ENCODE measurements around the gene CNST.
"Not testable (repeated sequence)": the region's sequence is repeated elsewhere in the genome, so short reads cannot be mapped to it uniquely, and the experiment has no call there.

CNST gene

DNA sequence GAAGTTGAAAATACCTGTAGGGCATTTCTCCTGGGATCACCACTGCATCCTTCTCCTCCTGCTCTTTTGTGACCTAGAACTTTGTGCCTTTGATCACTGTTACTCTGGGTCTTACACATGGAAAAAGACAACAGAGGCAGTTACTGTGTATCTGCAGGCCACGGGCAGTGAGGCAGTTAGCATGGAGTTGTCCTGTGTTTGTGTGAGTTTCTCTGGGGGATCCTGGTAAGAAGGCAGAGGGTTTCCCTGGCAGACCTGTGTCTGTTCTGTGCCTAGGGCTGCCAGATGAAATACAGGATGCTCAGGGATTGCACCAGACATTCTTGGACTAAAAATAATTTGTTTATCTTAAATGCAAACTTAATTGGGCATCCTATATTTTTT, 113.5 kb downstream of the CNST start:
- no peak for DNase-seq

DNA sequence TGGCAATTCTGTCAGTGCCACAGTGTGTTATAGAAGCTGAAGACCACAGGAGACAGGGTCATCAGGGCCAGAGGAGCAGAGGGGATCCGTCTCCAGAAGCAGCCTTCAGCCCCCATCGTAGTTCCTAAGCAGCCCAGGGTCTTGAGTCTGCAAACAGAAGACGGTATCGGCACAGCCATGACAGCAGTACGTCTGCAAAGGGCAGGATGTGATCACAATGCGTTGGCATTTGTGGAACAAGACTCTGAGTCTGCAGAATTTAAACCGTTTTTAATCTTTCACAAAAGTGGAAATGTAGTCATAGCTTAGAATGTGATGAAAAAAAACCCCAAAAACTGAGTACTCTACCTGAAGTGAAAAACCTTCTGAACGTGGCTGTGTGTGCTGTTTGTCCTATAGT, 113.9 kb downstream of the CNST start:
- DNase-seq = no peak

DNA sequence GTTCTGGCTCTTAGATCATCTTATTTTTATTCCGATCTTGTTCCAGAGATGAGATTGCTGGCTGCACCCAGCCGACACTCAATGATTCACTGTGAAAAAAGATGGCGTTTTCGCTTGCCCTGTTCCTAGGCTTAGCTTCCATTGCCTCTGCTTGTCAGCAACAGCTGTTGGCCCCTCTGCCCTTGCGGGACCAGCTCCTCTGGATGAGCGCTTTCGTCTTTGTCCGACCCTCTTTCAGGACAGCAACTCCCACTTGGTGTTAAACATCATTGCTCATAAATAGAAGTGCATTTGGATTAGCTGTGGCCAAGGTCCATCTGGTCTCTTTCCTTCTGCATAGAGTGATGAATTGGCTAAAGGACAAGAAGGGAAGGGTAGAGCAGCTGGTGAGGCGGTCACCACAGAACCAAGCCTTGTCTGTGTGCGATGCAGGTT, 114.5 kb downstream of the CNST start:
- no peak for DNase-seq

DNA sequence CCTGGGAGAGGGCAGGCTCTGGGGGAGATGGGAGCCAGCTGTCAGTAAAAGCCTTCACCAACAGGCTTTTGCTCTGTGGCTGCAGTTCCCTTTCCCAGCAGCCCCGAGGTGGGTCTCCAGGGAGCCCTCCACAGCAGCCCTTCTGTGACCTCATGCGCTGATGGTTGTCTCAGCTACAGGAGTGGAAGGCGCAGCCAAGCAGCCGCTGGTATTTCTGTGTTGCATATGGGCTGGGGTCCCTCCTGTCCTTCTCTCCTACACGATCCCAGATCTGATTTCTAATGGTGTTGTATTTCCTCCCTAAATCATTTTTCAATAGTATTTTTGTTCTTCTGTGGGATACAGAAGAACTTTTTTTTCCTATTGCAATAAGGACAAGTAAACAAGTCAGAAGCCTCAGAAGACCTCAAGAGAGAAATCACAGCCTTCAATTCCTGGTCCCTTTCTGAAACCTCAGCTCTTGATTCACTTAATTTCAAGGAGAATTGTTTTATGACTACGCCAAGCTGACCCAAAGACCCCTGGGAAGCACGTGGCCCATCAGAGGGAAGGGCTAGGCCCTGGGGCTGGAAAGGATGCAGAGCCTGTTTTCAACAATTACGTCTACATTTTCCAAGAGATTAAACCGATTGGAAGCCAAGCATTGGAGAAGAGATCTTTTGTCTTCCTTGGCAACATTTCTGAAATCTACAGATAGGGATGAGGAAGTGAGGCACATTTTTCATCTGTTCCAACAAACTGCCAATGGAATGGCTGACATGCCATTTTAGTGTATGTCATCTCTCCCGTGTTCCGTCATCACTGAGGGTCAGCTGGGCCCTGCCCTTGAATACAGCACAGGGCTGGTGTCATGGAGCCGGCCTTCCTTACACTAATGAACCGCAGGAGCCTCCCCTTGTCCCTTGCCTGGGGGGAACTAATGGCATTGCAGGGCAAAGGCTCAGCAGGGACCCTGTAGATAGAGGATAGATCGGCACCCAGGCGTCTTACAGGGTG, 115.9 kb downstream of the CNST start:
- DNase-seq = no peak

DNA sequence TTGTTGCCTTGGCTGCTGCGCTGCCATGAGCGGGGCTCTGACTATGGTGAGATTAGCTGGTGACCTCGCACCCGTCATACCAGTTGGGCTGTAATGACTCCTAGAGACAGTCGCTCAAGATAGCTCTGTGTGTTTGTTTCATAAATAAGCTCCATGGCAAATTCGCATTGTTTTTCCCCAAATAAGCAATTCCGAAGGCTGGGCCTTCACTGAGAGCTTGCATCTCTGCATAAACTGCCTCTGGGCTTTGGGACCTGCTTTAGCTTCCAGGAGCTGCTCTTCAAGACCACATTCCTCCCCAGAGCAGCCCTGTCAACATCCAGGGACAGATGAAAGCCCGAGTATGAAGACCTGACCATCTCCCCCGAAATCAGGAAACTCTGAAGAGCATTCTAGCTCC, 117.3 kb downstream of the CNST start:
- DNase-seq = no peak

DNA sequence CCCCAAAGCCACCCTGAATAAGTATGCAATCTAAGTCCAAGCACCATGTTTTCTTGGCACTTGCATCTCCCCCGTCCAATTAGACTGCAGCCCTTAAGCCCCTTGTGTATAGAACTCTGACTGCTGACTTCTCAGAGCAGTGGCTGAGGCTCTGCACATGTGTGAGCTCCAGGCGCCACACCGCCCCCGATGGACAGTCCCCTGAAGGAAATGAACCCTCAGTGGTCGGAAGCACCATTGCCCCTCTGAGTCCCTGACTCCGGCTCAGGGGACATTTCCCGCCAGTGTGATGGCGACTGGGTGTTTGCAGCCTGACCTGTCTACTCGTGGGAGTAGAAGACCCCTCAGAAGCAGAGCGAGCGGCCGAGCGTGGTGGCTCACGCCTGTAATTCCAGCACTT, 120.7 kb downstream of the CNST start:
- no peak for DNase-seq

DNA sequence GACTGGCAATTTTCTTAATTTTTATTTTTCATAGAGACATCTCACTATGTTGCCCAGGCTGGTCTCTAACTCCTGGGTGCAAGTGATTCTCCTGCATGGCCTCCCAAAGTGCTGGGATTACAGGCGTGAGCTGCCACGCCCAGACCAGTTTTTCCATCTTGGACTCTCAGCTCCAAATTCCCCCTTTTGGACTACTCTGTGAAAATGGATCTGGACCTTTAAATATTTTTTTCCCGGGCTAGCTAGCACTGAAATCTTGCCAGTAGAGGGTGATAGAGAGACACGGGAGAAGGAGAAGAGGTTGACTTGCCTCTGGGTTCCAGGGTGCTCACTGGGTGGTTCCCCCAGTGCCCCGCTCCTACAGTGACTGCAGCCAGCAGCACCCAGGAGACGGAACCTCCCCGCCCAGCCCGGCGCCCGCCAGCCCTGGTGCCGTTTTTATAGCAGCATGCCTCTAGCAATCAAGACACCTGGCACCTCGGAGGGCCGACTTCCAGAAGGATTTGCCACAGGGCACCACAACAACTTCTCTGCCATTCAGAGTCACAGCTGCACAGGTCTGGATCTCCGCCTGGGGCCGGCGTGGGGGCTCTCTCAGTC, 123.3 kb downstream of the CNST start:
- DNase-seq = peak; percentile 24 to 85

DNA sequence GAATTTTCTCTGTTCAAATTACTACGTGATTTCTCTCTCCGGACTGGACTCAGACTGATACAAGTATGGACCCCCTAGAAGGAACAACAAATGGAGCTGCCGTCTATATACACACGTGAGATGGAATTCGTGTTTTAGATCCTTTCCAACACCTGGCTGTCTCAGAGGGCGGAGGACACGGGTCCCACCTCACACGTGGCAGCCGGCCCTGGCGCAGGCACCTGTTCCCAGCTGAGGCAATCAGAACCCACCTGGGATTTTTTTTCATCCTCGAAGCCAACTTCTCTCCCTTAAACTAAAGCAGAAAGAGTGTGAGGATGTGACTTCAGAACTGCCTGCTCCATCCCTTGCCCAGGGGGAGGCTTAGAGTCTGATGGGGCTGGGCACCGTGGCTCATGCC, 123.8 kb downstream of the CNST start:
- no peak for DNase-seq

DNA sequence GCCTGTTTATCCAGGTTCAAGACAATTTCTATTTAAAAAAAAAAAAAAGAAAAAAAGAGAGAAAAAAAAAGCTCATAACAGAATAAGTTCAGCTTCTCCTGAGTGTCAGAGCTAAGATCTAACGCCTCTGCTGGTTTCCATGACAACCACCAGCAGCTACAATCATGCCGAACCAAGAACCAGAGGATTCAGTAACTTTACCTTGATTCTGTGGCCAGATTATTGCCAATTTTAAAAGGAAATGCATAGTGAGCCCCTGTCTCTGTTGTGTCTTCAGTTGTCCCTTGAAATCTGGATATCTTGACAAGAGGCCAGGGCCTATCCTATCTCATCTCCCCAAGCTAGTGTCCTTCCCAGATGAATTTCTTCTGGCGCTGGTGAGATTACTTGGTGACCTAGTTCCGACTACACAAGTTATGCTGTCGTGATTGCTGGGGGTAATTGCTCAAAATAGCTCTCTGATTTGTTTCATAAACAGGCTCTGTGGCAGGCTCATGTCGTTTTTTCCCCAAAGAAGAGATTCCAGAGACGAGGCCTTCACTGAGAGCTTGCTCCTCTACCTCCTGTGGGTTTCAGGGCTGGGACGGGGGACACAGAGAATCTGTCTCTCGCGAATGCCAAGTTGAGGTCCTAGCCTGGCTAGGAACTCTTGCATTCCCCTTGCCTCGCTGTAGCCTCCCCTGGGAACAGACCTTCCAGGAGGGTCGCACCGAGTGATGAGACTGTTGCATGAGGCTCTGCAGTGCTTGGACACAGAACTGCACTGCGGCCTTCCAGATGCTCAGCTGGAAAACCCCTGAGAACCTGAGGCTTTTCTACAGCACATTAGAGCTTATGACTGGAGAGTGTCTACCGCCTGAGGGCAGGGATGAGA, 125.6 kb downstream of the CNST start:
- DNase-seq = no peak

DNA sequence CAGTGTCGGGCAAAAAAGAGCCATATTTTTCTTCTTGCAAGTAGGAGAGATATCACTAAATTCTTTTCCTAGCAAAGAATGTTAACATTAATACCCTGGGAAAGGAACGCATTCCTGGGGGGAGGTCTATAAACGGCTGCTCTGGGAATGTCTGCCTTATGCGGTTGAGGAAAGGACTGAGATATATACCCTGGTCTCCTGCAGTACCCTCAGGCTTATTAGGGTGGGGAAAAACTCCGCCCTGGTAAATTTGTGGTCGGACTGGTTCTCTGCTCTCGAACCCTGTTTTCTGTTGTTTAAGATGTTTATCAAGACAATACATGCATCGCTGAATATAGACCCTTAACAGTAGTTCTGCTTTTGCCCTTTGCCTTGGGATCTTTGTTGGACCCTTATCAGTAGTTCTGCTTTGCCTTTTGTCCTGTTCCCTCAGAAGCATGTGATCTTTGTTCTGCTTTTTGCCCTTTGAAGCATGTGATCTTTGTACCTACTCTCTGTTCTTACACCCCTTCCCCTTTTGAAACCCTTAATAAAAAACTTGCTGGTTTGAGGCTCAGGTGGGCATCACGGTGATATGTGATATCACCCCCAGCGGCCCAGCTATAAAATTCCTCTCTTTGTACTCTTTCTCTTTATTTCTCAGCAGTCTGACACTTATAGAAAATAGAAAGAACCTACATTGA, 128.1 kb downstream of the CNST start:
- not testable (repeated sequence) for DNase-seq

DNA sequence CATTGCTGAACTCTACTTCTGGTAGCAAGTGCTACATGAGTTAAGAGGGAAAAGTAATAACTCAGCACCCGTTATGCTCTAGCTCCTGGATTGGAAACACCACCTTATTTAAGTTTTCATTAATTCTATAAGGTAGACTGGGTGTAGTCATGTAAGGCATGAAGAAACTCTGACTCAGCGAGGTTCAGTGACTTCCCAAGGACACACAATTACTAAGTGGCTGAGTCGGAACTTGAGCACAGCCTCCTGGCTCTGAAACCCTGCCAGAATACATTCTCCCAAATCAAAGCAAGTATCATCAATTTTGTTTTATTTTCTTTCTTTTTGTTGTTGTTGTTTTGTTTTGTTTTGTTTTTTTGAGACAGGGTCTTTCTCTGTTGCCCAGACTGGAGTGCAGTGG, 128.9 kb downstream of the CNST start:
- no peak for DNase-seq

DNA sequence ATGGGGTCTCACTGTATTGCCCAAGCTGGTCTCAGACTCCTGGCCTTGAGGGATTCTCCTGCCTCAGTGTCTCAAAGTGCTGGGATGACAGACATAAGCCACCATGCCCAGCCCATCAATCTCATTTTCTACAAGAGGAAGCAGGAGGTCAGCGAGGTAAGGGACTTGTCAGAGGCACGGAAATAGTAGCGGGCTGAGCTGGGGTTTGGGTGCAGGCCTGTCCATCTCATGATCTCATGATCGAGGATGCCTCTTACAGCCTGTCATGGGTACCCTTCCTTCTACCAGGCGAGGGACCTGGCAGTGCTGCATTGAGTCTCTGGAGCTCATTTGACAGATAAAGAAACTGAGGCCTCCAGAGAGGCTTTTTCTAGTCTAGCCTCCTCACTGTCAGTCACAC, 129.4 kb downstream of the CNST start:
- no peak for DNase-seq

DNA sequence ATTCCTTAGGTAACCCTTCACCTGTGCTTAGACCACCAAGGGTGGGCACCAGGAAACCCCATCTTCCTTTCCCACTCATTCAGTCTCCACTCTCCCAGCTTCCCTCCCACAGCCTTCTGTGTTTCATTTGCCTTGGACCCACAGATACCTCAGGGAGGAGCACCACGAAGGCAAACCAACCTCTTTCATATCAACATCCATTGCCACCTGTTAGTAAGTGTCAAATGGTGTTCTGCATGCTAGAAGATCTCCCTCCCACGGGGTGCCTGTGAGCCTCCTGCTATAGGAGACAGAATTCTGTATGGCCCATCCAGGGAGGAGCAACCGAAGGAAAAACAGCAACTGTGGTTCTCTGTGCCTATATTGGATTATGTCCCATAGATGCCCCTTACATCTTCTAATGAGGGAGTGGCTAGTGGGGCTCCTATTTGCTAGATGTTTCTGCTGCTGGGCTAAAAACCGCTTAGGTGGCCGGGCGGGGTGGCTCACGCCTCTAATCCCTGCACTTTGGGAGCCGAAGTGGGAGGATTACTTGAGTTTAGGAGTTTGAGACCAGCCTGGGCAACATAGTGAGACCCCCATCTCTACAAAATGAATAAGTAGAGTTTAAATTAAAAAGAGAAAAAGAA, 132.3 kb downstream of the CNST start:
- no peak for DNase-seq

DNA sequence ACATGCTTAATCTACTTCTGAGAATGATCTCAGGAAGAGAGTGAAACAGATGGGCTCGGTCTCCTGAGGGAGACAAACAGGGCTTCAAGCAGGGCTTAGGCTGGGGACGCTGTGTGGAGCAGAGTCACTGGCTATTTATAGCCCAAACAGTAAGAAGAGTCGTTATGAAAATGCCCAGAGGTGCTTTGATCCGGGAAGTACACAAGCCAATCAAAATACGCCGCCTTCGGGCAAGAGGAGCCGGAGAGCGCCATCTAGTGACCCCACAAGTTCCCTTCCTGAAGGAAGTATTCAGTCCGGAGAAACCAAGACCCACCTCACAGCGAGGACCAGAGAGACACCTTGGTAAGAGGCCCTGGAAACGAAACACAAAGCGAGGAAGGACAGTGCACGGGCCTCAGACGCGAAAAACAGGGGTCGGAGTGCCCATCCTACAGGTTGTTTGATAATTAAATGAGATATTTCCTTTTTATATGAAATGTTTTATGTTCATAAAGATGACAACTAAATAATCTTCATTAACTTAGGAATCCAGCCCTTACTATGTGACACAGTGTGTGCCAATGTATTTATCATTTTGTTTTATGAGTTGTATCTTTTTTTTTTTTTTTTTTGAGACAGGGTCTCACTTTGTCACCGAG, 133.0 kb downstream of the CNST start:
- peak; percentile 41 to 98 for DNase-seq

DNA sequence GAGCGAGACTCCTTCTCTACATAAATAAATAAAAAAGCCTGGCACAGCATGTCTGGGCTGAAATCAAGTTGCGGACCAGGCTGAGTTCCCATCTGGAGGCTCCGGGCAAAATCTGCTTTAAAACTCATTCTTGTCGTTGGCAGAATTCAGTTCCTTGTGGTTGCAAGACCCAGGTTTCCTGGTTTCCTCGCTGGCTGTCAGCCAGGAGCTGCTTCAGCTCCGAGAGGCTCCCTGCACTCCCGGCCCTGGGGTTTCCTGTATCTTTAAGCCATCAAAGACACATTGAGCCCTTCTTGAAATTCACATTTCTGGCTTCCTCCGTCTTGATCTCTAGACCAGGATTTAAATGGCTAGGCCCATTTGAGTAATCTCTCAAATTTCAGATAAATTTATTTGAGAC, 137.3 kb downstream of the CNST start:
- DNase-seq = peak in 1 of 2 donors; percentile 55

DNA sequence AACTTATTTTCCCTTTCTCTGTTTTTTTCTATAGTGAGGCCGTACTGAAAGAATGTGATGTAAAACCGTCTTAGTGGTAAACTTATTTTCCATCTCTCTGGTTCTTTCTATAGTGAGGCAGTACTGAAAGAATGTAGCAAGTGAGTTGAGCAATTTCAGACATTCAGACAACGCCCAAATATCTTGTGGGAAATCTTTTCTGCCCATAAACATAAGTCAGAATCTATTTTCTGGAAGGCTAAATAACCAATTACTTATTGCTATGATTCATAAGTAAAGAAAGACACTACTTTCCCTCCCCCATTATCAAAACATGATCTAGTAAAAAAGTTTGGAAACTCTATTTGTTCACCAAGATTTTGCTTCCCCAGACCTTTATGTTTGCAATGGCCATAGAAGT, 139.1 kb downstream of the CNST start:
- no peak for DNase-seq

DNA sequence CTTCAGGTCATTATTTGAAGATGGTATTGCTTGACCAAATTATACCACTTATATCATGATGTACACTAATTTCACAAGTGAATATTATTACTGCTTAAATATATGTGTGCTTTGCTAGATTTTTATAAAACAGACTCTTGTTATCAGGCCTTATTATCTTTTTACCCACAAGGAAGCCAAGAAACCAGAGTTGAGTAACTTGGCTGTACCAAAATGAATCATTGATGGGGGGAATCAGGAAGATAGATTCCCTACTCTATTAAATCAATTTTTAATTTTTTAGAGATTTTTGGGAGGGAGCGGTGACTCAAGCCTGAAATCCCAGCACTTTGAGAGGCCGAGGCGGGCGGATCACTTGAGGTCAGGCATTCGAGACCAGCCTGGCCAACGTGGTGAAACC, 141.9 kb downstream of the CNST start:
- DNase-seq = no peak

DNA sequence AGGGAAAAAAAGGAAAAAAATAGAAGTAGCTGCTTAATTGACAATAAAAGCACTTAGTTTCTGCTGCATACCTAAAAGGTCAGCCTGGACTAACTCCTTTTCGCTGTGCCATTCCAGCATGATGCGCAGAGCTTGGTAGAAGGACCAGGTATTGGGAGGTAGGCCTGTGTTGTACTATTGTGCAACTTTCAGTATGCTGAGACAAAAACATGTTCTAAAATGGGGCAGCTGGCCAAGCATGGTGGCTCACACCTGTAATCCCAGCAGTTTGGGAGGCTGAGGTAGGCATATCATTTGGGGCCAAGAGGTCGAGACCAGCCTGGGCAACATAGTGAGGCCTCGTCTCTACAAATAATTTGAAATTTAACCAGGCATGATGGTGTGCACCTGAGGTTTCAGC, 142.9 kb downstream of the CNST start:
- DNase-seq = no peak

DNA sequence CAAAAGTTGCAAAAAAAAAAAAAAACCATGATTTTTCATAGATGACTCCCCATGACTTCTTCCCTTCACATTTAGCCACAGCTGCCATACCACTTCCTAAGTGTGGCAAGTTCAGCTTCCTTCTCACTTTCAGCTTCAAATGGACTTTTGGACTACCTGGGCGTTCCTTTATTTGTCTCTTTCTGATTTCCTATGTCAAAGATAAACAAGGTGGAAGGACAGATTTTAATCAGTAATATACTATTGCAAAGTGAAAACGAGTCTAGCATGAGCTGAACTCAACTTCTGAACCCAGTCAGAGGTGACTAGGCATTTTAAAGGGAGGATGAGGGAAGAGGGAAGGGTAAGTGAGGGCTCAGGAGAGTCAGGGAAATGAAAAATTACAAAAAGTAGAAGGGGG, 143.6 kb downstream of the CNST start:
- peak in 1 of 2 donors; percentile 46 for DNase-seq

DNA sequence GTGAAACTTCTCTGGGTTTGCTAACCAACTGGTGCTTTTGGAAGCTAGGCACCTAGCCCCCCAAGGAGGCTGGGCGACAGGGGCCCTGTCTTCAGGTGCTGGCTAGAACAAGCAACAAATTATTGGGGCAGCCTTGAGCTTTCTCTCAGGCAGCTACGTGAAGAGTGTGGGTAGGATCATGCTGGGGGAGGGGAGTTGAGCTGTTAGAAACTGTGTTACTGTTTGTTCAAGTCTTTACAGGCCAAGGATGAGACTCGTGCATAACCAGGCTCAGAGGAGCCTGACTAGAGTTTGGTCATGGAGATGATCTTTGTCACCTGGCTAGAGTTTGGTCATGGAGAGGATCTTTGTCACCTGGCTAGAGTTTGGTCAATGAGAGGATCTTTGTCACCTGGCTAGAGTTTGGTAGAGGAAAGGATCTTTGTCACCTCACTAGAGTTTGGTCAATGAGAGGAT, 145.3 kb downstream of the CNST start:
- DNase-seq = no peak

DNA sequence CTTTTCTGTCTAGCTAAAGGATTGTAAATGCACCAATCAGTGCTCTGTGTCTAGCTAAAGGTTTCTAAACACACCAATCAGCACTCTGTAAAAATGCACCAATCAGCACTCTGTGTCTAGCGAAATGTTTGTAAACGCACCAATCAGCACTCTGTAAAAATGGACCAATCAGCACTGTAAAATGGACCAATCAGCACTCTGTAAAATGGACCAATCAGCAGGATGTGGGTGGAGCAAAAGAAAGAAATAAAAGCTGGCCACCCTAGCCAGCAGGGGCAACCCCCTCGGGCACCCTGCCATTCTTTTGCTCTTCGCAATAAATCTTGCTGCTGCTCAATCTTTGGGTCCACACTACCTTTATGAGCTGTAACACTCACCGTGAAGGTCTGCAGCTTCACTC, 146.2 kb downstream of the CNST start:
- not testable (repeated sequence) for DNase-seq

All from bone marrow (tissue), 2 donors.